ENCODE measurements around the gene MED22.

DNA sequence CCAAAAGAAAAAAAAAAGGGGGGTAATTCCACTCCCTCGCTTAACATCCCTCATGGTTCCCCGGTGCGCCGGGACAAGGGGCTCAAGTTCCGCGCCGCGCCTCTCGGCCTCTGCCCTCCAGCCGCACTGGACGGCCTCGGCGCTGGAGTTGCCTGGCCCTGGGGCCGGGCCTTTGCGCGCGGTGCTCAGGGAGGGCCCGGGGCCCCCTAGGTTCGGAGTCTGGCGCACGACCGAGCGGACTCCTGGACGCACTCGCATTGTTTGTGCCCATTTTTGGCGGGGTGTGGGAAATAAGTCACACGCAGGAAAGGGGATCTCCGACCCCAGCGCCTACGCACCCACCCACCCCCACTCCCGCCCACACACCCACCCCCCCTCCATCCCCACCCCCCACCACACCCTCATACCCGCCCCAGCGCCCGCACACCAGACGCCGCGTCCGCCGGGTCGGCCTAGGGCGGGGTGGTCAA lies 381 bp downstream of the MED22 start:
- TF ChIP-seq POLR2AphosphoS5 (IDR thresholded peaks at IDR 0.05; ENCODE audit: low read depth) (no peak), CTCF (IDR thresholded peaks at IDR 0.05; ENCODE audit: insufficient read depth, low read length) (no peak), REST (IDR thresholded peaks at IDR 0.05; ENCODE audit: insufficient replicate concordance, low read depth) (no peak), GABPA (IDR thresholded peaks at IDR 0.05; ENCODE audit: low read depth) (no peak), SPI1 (IDR thresholded peaks at IDR 0.05; ENCODE audit: borderline replicate concordance, low read depth) (no peak)

All from HL-60 (cell line).